DND-41 (cell line): ENCODE results near the gene SKIC8.
A peak's percentile ranks its signal among the peaks of the same experiment; 100 is the strongest.

Experiments used
- ATAC-seq: fragments of 200-7000 bp; cut with Tn5 transposase; 3 replicates; pipeline ENCODE4 v1.9.1; 2021; ENCODE audit warnings: low read depth; ENCODE audit not compliant: insufficient read depth
- DNase-seq: peaks from one replicate; pipeline ENCODE4 v3.0.0-alpha.2; 2020
- H2AFZ ChIP-seq: 2 replicates; pipeline ENCODE4 v1.6.0; 2012; ENCODE audit warnings: low read depth, low read length
- H3K27ac ChIP-seq: 2 replicates; pipeline ENCODE4 v1.5.1; 2012; ENCODE audit warnings: low read length, inconsistent platforms
- H3K27me3 ChIP-seq: fragments of 200-600 bp; sonication (generic); 2 replicates; pipeline ENCODE4 v1.6.0; 2012; ENCODE audit warnings: low read length, mild to moderate bottlenecking, inconsistent platforms; ENCODE audit not compliant: insufficient read depth, poor library complexity
- H3K36me3 ChIP-seq: 2 replicates; pipeline ENCODE4 v1.5.1; 2012; ENCODE audit warnings: low read length, inconsistent platforms; ENCODE audit not compliant: insufficient read depth
- H3K4me1 ChIP-seq: 2 replicates; pipeline ENCODE4 v1.5.1; 2012; ENCODE audit warnings: mild to moderate bottlenecking, low read length; ENCODE audit not compliant: insufficient read depth
- H3K4me2 ChIP-seq: 2 replicates; pipeline ENCODE4 v1.6.0; 2012; ENCODE audit warnings: mild to moderate bottlenecking, moderate library complexity, low read length, inconsistent platforms; ENCODE audit not compliant: insufficient read depth
- H3K4me3 ChIP-seq, 2 experiments: fragments of 200-600 bp in 1 of 2; shearing (Covaris generic) in 1 of 2; 2 replicates each; pipeline ENCODE4 v1.5.1; 2012 to 2016; ENCODE audit warnings: inconsistent platforms in 2 of 2, low read length in 2 of 2, mild to moderate bottlenecking in 2 of 2, low read depth in 1 of 2, moderate library complexity in 1 of 2
- H3K79me2 ChIP-seq: 2 replicates; pipeline ENCODE4 v1.6.0; 2012; ENCODE audit warnings: low read length, inconsistent platforms; ENCODE audit not compliant: insufficient read depth
- H3K9ac ChIP-seq: 2 replicates; pipeline ENCODE4 v1.6.0; 2012; ENCODE audit warnings: low read depth, mild to moderate bottlenecking, inconsistent platforms, low read length, moderate library complexity
- H3K9me3 ChIP-seq: 2 replicates; pipeline ENCODE4 v1.5.1; 2012; ENCODE audit warnings: low read length, moderate library complexity, mild to moderate bottlenecking, inconsistent platforms; ENCODE audit not compliant: insufficient read depth, severe bottlenecking
- H4K20me1 ChIP-seq: 2 replicates; pipeline ENCODE4 v1.6.0; 2012; ENCODE audit warnings: low read length; ENCODE audit not compliant: insufficient read depth
- CTCF ChIP-seq: IDR thresholded peaks from 2 replicates; pipeline ENCODE4 v1.5.1; 2012; ENCODE audit warnings: borderline replicate concordance, low read length, moderate library complexity, mild to moderate bottlenecking; ENCODE audit not compliant: poor library complexity, severe bottlenecking; ENCODE audit errors: extremely low read depth
- EZH2 ChIP-seq: IDR thresholded peaks from 3 replicates; pipeline ENCODE4 v1.6.1; 2012; ENCODE audit warnings: borderline replicate concordance, low read depth, mild to moderate bottlenecking, moderate library complexity, low read length, inconsistent platforms; ENCODE audit not compliant: severe bottlenecking

The SKIC8 gene

GRCh38 chr15:78299101-78299930 lies at the start of gene SKIC8:
TSS of gene SKIC8 (minus strand) at chr15:78299609. CDS start at chr15:78295686, 3,923 bp downstream.
- H3K36me3 ChIP-seq, result no peaks in the 10 kb centered on the region; the same call in 1 of the 2 replicates
- H2AFZ ChIP-seq, result peak within 1 kb of the TSS; percentile 93
- H3K27ac ChIP-seq, result peak within 1 kb of the TSS; percentile 92
- peak; percentile 94 for DNase-seq
- no peaks in the 10 kb centered on the region for H3K9me3 ChIP-seq
- peak; percentile 99 for ATAC-seq
- peak within 1 kb of the TSS; percentile 94 to 99 for H3K4me3 ChIP-seq
- no peaks in the 10 kb centered on the region; the same call in 1 of the 2 replicates for H4K20me1 ChIP-seq
- H3K79me2 ChIP-seq, result peaks cover 31% of the 10 kb centered on the region
- peak within 1 kb of the TSS; percentile 64 for H3K9ac ChIP-seq
- peak within 1 kb of the TSS; percentile 74 for H3K4me2 ChIP-seq
- no peaks in the 10 kb centered on the region for H3K27me3 ChIP-seq
- H3K4me1 ChIP-seq, result peaks cover 28% of the 10 kb centered on the region
- TF ChIP-seq CTCF (no peak), EZH2 (no peak)

GRCh38 chr15:78347586-78348543 lies 48.5 kb upstream of the SKIC8 start:
- H3K4me2 ChIP-seq, result no peak overlapping the region
- no peaks in the 10 kb centered on the region for H3K36me3 ChIP-seq
- no peak overlapping the region for H3K4me3 ChIP-seq
- no peaks in the 10 kb centered on the region for H3K79me2 ChIP-seq
- no peak for TF ChIP-seq CTCF
- TF ChIP-seq EZH2, result no peak
- ATAC-seq (no peak), DNase-seq (no peak)
- H2AFZ ChIP-seq, result no peak overlapping the region
- peaks cover 5% of the 10 kb centered on the region for H3K27me3 ChIP-seq
- no peaks in the 10 kb centered on the region for H3K4me1 ChIP-seq
- H4K20me1 ChIP-seq, result no peaks in the 10 kb centered on the region
- no peak overlapping the region for H3K27ac ChIP-seq
- H3K9me3 ChIP-seq, result no peaks in the 10 kb centered on the region
- H3K9ac ChIP-seq, result no peak overlapping the region

GRCh38 chr15:78345396-78346125 lies 46.2 kb upstream of the SKIC8 start:
- Histone ChIP-seq H3K4me1 (no peaks in the 10 kb centered on the region), H3K4me3 (no peak overlapping the region)
- no peak for ATAC-seq

More at GRCh38 chr15:78345396-78346125, 46.2 kb upstream of the SKIC8 start:
- Histone ChIP-seq H3K9me3 (no peaks in the 10 kb centered on the region), H3K27ac (no peak overlapping the region), H4K20me1 (no peaks in the 10 kb centered on the region), H3K27me3 (peaks cover 5% of the 10 kb centered on the region), H3K79me2 (no peaks in the 10 kb centered on the region), H3K36me3 (no peaks in the 10 kb centered on the region), H3K4me2 (no peak overlapping the region), H2AFZ (no peak overlapping the region), H3K9ac (no peak overlapping the region)
- no peak for DNase-seq
- TF ChIP-seq CTCF (no peak), EZH2 (no peak)
